HepG2 (cell line): ENCODE results near the gene PEX12. TPM values are rescaled to one million over a fixed set of nuclear protein-coding genes. Genes with fewer than 3 reads are reported as not detected.

Experiments
- ATAC-seq: fragments of 200-7000 bp; cut with Tn5 transposase; 3 replicates; pipeline ENCODE4 v1.9.1; 2020; ENCODE audit warnings: mild to moderate bottlenecking, moderate library complexity
- BruUV-seq: library from RNA; stranded (reverse); fragments of 400-500 nt; replicated peaks from 2 replicates; lab custom pipeline; 2021; lab: Mats Ljungman, UMichigan
- CTCF ChIA-PET: fragments of 300-600 bp; formaldehyde crosslinking; extraction: SDS; loops from one replicate; lab custom pipeline; 2021; ENCODE audit warnings: low total read pairs, inconsistent platforms, low intra/inter-chr PET ratio; lab: Yijun Ruan, JAX
- POLR2A ChIA-PET: fragments of 350-600 bp; sonication (Branson Sonifier 250); formaldehyde crosslinking; loops from one replicate; lab custom pipeline; 2020; ENCODE audit warnings: antibody characterized with exemption, inconsistent platforms; lab: Yijun Ruan, JAX
- DNase-seq: peaks from one replicate; pipeline ENCODE4 v3.0.0-alpha.2; 2015; ENCODE audit warnings: low spot score
- FAIRE-seq: peaks from 3 replicates; lab custom pipeline; 2011; peaks lifted over from hg19 to GRCh38; lab: Jason Lieb, UNC
- H2AFZ ChIP-seq: one replicate; pipeline ENCODE4 v1.6.1; 2011; ENCODE audit warnings: low read length, inconsistent platforms
- H3K27ac ChIP-seq: fragments of 300-600 bp; 3 replicates; pipeline ENCODE4 v1.8.0; 2011; ENCODE audit warnings: mixed run types, mild to moderate bottlenecking, mixed read lengths, low read length, inconsistent platforms; ENCODE audit not compliant: insufficient read depth; ENCODE audit errors: extremely low read length
- H3K27me3 ChIP-seq, 2 experiments: fragments of 200-600 bp in 1 of 2; 2 replicates in 1 of 2; 3 replicates in 1 of 2; pipeline versions ENCODE4 v1.6.0 to v1.8.0; 2011; ENCODE audit warnings: low read length in 2 of 2, mild to moderate bottlenecking in 2 of 2, moderate library complexity in 2 of 2, inconsistent platforms in 1 of 2; ENCODE audit not compliant: insufficient read depth in 2 of 2, control insufficient read depth in 1 of 2
- H3K36me3 ChIP-seq, 2 experiments: fragments of 200-600 bp in 1 of 2; replicated peaks in 1 of 2; 2 replicates in 1 of 2; 3 replicates in 1 of 2; pipeline versions ENCODE4 v1.5.1 to v1.8.0; 2011; ENCODE audit warnings: low read length in 2 of 2, inconsistent platforms in 1 of 2; ENCODE audit not compliant: insufficient read depth in 2 of 2, control insufficient read depth in 1 of 2
- H3K4me1 ChIP-seq: 2 replicates; pipeline ENCODE4 v1.5.1; 2012; ENCODE audit warnings: low read length, inconsistent platforms; ENCODE audit not compliant: insufficient read depth
- H3K4me2 ChIP-seq: 2 replicates; pipeline ENCODE4 v1.6.0; 2011; ENCODE audit warnings: low read depth, low read length, inconsistent platforms
- H3K4me3 ChIP-seq, 3 experiments: fragments of 200-600 bp in 1 of 3; sonication (generic), shearing (Covaris generic) in 1 of 3; replicated peaks in 1 of 3; 2 replicates each; pipeline ENCODE4 v1.5.1; 2011 to 2016; ENCODE audit warnings: low read length in 3 of 3, inconsistent platforms in 2 of 3, low read depth in 2 of 3, mild to moderate bottlenecking in 2 of 3, control low read depth in 1 of 3, mixed read lengths in 1 of 3; ENCODE audit not compliant: insufficient read depth in 1 of 3
- H3K79me2 ChIP-seq: one replicate; pipeline ENCODE4 v1.6.1; 2011; ENCODE audit warnings: low read length, inconsistent platforms; ENCODE audit not compliant: insufficient read depth
- H3K9ac ChIP-seq: 2 replicates; pipeline ENCODE4 v1.6.0; 2011; ENCODE audit warnings: mild to moderate bottlenecking, low read depth, low read length, inconsistent platforms; ENCODE audit not compliant: insufficient read depth
- H3K9me3 ChIP-seq: 2 replicates; pipeline ENCODE4 v1.5.1; 2012; ENCODE audit warnings: mild to moderate bottlenecking, low read length
- H4K20me1 ChIP-seq: 2 replicates; pipeline ENCODE4 v1.6.0; 2011; ENCODE audit warnings: inconsistent platforms, mild to moderate bottlenecking, low read length, moderate library complexity; ENCODE audit not compliant: insufficient read depth
- ARNTL ChIP-seq: sonication (generic); formaldehyde crosslinking; IDR thresholded peaks from 2 replicates; pipeline ENCODE4 v1.4.0; 2020; ENCODE audit warnings: mild to moderate bottlenecking, missing genetic modification reagents
- CHD4 ChIP-seq: fragments of 200-600 bp; sonication (generic); IDR thresholded peaks from 2 replicates; pipeline ENCODE4 v1.7.0; 2017; ENCODE audit warnings: mild to moderate bottlenecking, low read length, borderline replicate concordance
- GLI4 ChIP-seq: sonication (generic); formaldehyde crosslinking; IDR thresholded peaks from 2 replicates; pipeline ENCODE4 v1.5.1; 2020; ENCODE audit warnings: missing genetic modification reagents, mild to moderate bottlenecking, moderate library complexity, borderline replicate concordance
- HOXA9 ChIP-seq: sonication (generic); formaldehyde crosslinking; IDR thresholded peaks from 2 replicates; pipeline ENCODE4 v1.8.1; 2022; ENCODE audit warnings: missing genetic modification reagents, mild to moderate bottlenecking, moderate library complexity, borderline replicate concordance
- JUN ChIP-seq: sonication (generic); formaldehyde crosslinking; IDR thresholded peaks from 2 replicates; pipeline ENCODE4 v1.4.0; 2020; ENCODE audit warnings: mild to moderate bottlenecking, missing genetic modification reagents
- MATR3 ChIP-seq: sonication (generic); formaldehyde crosslinking; IDR thresholded peaks from 2 replicates; pipeline ENCODE4 v1.4.0; 2020; ENCODE audit warnings: missing genetic modification reagents
- POLR2AphosphoS2 ChIP-seq: IDR thresholded peaks from 2 replicates; pipeline ENCODE4 v1.6.1; 2011; ENCODE audit warnings: low read depth, low read length, improper control_type of control experiment
- SMAD9 ChIP-seq: sonication (generic); formaldehyde crosslinking; IDR thresholded peaks from 2 replicates; pipeline ENCODE4 v1.5.1; 2020; ENCODE audit warnings: mild to moderate bottlenecking, missing genetic modification reagents
- SNAI1 ChIP-seq: sonication (generic); formaldehyde crosslinking; IDR thresholded peaks from 2 replicates; pipeline ENCODE4 v1.5.0; 2020; ENCODE audit warnings: mild to moderate bottlenecking, missing genetic modification reagents, borderline replicate concordance
- SOX5 ChIP-seq: IDR thresholded peaks from 2 replicates; pipeline ENCODE4 v1.6.1; 2016; ENCODE audit warnings: borderline replicate concordance
- ZNF510 ChIP-seq: sonication (generic); formaldehyde crosslinking; IDR thresholded peaks from 2 replicates; pipeline ENCODE4 v1.4.0; 2020; ENCODE audit warnings: low read depth, mild to moderate bottlenecking, missing genetic modification reagents
- ZNF629 ChIP-seq: sonication (generic); formaldehyde crosslinking; conservative IDR thresholded peaks from 2 replicates; pipeline ENCODE4 v1.5.0; 2020; ENCODE audit warnings: missing genetic modification reagents
- WGBS: methylation state at CpG from one replicate; pipeline ENCODE4 v1.1.6; 2017; ENCODE audit warnings: low lambda C conversion rate; 5-methylcytosine and 5-hydroxymethylcytosine counted together
- in situ Hi-C: cut with HindIII; loops from 2 replicates; pipeline ENCODE4 v1.10.0; 2017; ENCODE audit warnings: low pct_unique_long_range_greater_than_20kb; ENCODE audit not compliant: extremely low pct_ligation_motif_present
- intact Hi-C: fragments of 100-400 bp; cut with micrococcal nuclease; formaldehyde crosslinking; loops from one replicate; pipeline ENCODE4 v1.10.0; 2022; ENCODE audit not compliant: unreplicated experiment
- polyA plus RNA-seq, 8 experiments: library from polyadenylated mRNA; depleted of rRNA in 3 of 8; stranded (reverse) in 7 of 8; unstranded in 1 of 8; fragments of >200 nt; fragmentation: Illumina TruSeq in 4 of 8; extraction: Trizol in 4 of 8; gene quantifications; 2 replicates each; pipeline versions ENCODE4 v1.2.1 to v1.2.3, GENCODE V29; 2011 to 2016; ENCODE audit warnings: low read depth in 4 of 8, missing spikeins in 1 of 8, mixed read lengths in 1 of 8; ENCODE audit not compliant: insufficient read depth in 1 of 8
- total RNA-seq, 5 experiments: library from RNA; depleted of rRNA; stranded (reverse); fragments of >200 nt; fragmentation: Illumina TruSeq; extraction: Trizol; gene quantifications; 2 replicates each; pipeline ENCODE4 v1.2.3, GENCODE V29; 2016; ENCODE audit warnings: low read depth in 1 of 5
- TF ChIP-seq, protein P1 (sequence below): sonication (generic); formaldehyde crosslinking; IDR thresholded peaks from 2 replicates; pipeline ENCODE4 v1.8.0; 2022; ENCODE audit warnings: mild to moderate bottlenecking, missing genetic modification reagents, moderate library complexity
- TF ChIP-seq, protein P2 (sequence below): sonication (generic); formaldehyde crosslinking; IDR thresholded peaks from 2 replicates; pipeline ENCODE4 v1.8.1; 2023; ENCODE audit warnings: mild to moderate bottlenecking, missing genetic modification reagents
- TF ChIP-seq, protein P3 (sequence below): sonication (generic); formaldehyde crosslinking; IDR thresholded peaks from 2 replicates; pipeline ENCODE4 v1.4.0; 2020; ENCODE audit warnings: missing genetic modification reagents, borderline replicate concordance
- TF ChIP-seq, protein P4 (sequence below): sonication (generic); formaldehyde crosslinking; IDR thresholded peaks from 2 replicates; pipeline ENCODE4 v1.8.0; 2023; ENCODE audit warnings: mild to moderate bottlenecking, missing genetic modification reagents

The PEX12 gene
- total and polyA plus RNA-seq, 2 of the 13 experiments (the other 11 are each of a cell fraction or from before 2014, with no cell fraction given), result 5.1 to 11.9 TPM

DNA sequence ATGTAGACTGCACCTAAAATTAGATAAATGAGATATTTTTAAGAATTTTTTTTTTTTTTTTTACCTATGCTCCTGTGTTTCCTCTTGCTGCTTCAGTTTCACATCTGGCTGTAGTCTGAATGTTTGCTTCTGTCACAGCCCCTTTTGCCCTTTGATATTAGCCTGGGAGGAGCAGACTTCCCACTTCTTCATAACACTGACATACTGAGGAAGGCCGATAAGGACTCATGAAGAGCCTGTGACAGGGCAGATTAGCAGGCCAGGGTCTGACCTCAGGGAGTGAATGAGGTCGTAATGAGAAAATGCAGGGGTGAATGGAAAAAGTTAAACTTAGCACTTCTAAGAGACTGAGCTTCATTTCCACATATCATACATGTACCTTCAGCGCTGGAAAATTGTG lies 17.7 kb downstream of the PEX12 start, which contains the start of gene SLFN14 (continued):
- TF ChIP-seq HOXA9 (no peak), ZNF629 (CRISPR knock-in tag) (no peak), SOX5 (CRISPR knock-in tag) (no peak), ZNF510 (CRISPR knock-in tag) (no peak), JUN (CRISPR knock-in tag) (no peak), CHD4 (no peak), SMAD9 (CRISPR knock-in tag) (no peak)
- TF ChIP-seq, protein P1, sequence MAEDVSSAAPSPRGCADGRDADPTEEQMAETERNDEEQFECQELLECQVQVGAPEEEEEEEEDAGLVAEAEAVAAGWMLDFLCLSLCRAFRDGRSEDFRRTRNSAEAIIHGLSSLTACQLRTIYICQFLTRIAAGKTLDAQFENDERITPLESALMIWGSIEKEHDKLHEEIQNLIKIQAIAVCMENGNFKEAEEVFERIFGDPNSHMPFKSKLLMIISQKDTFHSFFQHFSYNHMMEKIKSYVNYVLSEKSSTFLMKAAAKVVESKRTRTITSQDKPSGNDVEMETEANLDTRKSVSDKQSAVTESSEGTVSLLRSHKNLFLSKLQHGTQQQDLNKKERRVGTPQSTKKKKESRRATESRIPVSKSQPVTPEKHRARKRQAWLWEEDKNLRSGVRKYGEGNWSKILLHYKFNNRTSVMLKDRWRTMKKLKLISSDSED (CRISPR knock-in tag), result no peak
- TF ChIP-seq, protein P2, sequence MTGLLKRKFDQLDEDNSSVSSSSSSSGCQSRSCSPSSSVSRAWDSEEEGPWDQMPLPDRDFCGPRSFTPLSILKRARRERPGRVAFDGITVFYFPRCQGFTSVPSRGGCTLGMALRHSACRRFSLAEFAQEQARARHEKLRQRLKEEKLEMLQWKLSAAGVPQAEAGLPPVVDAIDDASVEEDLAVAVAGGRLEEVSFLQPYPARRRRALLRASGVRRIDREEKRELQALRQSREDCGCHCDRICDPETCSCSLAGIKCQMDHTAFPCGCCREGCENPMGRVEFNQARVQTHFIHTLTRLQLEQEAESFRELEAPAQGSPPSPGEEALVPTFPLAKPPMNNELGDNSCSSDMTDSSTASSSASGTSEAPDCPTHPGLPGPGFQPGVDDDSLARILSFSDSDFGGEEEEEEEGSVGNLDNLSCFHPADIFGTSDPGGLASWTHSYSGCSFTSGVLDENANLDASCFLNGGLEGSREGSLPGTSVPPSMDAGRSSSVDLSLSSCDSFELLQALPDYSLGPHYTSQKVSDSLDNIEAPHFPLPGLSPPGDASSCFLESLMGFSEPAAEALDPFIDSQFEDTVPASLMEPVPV (CRISPR knock-in tag), result no peak
- TF ChIP-seq, all 625 proteins: peak for 0

DNA sequence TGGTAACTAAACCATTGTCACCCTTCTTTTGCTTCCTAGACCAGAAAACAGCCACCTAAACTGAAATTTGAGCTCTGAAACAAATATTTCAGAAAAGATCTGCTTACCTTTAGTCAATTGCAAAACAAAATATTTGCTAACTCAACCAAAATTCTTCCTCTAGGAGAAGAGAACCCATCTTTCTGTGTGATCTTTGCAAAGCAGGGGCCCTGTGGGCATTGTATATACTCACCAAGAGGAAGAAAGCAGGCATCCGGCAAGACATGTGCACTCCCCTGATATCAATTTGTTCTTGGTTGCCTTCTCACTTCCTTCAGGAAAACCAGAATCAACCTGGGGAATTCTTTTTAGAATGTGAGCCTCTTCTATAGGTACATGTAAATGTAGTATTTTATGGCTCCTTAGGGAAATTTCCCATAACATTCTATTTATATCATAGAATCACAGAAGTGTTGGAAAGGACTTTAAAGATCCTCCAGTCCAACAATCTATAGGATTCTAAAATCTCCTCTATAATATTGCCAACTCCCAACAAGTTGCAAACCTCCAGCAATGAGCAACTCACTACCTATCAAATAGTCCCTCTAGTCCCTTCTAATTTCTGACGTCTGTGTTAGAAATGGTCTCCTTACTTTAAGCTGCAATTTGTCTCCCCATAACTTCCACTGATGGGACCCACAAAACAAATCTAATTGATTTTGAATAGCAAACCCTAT lies 18.7 kb downstream of the PEX12 start:
- Histone ChIP-seq H3K79me2 (no peaks in the 10 kb centered on the region), H3K4me2 (no peak overlapping the region), H3K9me3 (no peaks in the 10 kb centered on the region), H3K36me3 (no peaks in the 10 kb centered on the region), H3K4me1 (peaks cover 9% of the 10 kb centered on the region; the same call in 1 of the 2 replicates), H2AFZ (no peak overlapping the region), H4K20me1 (no peaks in the 10 kb centered on the region), H3K4me3 (no peak overlapping the region), H3K27me3 (peaks cover 4 to 7% of the 10 kb centered on the region in 2 experiments; a peak in 2 of 5 replicates), H3K9ac (no peak overlapping the region), H3K27ac (no peak overlapping the region)
- ChIA-PET CTCF (no interaction called here), POLR2A (no interaction called here)
- WGBS, result 35% methylated on average over 2 of the region's 2 CpGs
- intact Hi-C loops, result loop anchor here (5.0 kb wide), 2 partner anchors 188 to 592 kb away; no protein-coding TSS in a partner anchor
- BruUV-seq, result no TSS peak
- ATAC-seq (no peak), FAIRE-seq (no peak), DNase-seq (no peak)
- in situ Hi-C loops, result loop anchor here (10.0 kb wide), 1 partner anchor 185 kb away; no protein-coding TSS in a partner anchor
- TF ChIP-seq GLI4 (CRISPR knock-in tag) (no peak), SNAI1 (no peak), POLR2AphosphoS2 (no peak), MATR3 (CRISPR knock-in tag) (no peak), ARNTL (no peak)
- TF ChIP-seq, protein P3, sequence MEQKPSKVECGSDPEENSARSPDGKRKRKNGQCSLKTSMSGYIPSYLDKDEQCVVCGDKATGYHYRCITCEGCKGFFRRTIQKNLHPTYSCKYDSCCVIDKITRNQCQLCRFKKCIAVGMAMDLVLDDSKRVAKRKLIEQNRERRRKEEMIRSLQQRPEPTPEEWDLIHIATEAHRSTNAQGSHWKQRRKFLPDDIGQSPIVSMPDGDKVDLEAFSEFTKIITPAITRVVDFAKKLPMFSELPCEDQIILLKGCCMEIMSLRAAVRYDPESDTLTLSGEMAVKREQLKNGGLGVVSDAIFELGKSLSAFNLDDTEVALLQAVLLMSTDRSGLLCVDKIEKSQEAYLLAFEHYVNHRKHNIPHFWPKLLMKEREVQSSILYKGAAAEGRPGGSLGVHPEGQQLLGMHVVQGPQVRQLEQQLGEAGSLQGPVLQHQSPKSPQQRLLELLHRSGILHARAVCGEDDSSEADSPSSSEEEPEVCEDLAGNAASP (CRISPR knock-in tag), result no peak
- TF ChIP-seq, protein P4, sequence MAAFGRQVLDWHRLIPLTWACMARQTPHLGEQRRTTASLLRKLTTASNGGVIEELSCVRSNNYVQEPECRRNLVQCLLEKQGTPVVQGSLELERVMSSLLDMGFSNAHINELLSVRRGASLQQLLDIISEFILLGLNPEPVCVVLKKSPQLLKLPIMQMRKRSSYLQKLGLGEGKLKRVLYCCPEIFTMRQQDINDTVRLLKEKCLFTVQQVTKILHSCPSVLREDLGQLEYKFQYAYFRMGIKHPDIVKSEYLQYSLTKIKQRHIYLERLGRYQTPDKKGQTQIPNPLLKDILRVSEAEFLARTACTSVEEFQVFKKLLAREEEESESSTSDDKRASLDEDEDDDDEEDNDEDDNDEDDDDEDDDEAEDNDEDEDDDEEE, result no peak
